Retina (tissue), 1 donor: ENCODE data around the gene TMEM218.
"Not testable (repeated sequence)": the region's sequence is repeated elsewhere in the genome, so short reads cannot be mapped to it uniquely, and the experiment has no call there.

Experiments used
- DNase-seq: peaks from one replicate; pipeline ENCODE4 v3.0.0-alpha.2; 2016

The TMEM218 gene

GRCh38 chr11:125074511-125075241 lies 36.8 kb downstream of the TMEM218 start:
- DNase-seq = no peak

DNA sequence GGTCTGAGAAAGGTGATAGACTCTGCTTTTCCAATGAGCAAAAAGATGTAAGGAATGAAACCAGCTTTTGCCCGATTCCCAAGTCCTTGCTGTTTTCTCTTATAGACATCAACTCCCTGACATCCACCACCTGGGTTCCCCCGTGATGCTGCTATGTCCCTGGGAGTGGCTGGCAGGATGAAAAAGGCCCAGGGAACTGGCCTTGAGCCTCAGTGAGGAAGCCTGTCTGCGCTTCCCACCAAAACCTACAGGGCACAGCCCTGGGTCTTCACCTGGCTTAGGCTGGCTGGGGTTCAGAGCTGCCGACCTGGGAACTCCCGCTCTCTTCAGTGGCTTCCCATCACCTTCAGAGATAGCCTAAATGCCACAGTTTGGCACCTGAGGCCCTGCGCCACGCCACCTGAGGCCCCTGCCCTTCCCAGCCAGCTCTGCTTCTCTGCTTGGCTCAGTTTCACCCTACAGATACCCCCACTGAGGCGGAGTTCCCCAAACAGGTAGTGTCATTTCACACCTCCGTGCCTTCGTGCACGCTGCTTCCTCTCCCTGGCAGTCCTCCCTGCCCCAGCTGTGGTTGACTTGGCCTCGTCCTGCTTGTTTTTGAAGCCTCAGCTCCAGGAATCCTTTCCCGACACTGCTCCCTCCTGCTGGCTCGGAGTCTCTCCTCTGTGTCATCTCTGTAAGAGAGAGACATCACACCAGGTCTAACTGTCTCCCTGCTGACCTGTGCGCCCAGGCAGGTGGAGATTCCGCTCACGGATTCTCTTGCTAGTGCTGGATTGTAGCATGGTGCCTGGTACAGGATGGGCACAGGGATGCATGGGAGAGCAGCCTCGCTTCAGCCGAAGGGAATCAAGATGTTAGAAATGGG lies 37.6 kb downstream of the TMEM218 start:
- DNase-seq = no peak

DNA sequence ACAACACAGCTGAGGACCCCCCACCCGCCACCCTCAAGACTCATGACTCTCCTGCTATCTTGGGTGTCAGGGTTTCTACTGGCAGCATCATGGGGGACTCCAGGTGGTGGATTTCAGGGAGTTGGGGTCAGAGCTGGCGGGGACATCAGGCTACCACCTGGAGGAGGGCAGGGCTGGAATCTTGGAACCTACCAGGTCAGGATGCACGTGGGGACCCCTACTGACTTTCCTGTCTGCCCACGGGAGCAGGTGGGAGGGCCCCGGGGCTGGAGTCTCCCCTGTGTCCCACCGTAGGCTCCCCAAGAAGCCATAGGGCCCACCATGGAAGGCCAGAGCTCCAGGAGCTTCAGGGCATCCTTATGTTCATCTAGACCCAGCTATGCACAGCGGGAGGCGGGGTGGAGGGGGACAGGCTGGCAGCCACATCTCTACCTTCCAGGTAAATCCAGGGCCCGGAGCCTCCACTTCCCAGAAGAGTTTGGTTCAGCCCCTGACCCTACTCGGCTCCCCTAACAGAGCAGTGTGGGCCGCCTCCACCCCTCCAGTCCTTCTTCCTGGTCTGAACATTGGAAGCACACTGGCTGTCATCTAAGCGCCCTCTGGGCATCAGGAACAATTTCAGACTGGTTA lies 38.4 kb downstream of the TMEM218 start:
- DNase-seq = no peak

DNA sequence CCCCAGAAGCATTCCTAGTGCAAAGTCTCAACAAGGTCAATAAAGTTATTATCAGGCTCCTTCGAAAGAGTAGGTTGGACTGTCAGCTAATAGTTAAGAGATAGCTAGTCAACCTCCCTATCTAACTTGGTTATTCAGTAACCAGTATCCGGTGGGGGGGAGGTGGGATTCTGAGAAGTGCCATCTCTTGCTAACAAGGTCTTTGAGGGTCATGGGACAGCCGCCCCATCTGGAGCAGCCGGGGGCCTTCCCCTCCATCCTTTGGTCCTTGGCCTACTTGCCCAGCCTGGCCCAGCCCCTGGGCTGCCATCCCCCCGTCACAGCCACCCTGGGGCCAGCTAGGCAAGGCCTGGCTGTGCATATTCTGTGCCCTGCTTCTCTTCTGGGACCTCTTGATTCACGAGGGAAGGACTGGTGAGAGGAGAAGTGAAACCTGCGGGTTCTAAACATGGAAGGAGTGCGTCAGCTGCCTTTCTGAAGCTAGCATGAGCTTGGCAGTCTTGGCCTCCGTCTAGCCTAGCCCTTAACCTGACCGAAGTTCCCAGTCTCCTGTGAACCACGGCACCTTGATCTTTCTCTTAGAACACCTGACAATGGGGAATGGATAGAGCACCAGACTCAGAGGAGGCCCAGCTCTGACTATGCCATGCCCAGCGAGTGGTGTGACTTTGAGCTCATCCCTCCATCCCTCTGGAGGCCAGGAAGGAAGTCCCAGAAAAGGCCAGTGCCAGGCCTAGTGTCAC lies 39.0 kb downstream of the TMEM218 start:
- DNase-seq = no peak

DNA sequence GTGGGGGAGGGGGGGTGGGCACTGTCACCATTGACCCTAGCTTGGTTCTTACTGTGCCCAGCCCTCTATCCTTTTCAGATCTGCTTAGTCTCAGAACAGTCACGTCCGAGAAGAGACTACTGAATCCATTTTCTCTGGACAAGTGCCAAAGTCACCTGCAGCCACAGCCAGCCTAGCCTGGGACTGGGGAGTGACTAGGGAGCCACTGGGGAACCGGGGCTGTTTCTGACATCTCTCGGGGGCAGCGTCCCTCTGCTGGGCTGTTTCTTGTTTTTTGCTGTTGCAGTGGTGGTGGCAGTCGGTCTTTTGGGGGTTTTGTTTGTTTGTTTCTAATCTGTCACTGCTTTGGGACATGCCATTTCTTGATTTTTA lies 39.6 kb downstream of the TMEM218 start:
- no peak for DNase-seq

DNA sequence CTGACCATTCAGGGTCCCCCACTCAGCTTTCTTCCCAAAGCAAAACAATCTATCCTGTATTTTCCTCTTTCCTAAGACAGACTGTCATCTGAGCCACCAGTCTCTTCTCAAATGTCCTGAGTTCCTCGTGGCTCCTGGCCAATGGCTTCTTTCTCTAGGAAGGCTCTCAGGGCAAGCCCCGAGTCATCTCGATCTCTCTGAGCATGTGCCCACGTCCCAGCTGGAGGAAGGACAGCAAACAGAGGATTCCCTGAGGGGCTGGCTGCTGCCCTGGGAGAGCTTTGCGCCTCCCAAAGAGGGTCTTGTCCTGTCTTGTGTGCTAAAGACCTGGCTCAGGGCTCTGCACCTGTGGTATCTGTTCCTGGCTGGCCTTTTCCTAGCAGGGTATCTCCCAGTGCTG lies 40.0 kb downstream of the TMEM218 start:
- DNase-seq = no peak

- DNase-seq = no peak
These were observed 40.6 kb downstream of the TMEM218 start for GRCh38 chr11:125070699-125071254.

- DNase-seq = no peak
These were observed 41.6 kb downstream of the TMEM218 start for GRCh38 chr11:125069796-125070195.

DNA sequence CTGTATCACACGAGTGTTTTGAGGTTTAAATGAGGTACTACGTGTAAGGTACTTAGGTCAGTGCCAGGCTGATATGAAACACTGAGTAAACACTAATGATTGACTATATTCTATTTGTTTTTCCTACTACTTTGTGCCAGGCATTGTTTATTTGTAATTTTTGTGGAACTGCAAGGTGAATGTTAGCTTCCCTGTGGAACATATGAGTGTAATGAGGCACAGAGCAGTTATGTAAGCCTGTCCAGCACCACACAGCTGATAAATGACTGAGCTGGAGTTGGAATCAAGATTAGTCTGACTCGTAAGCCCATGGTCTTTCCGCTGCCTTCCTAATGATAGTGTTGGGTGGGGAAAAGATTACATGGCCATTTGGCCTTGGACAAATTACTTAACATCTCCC lies 42.4 kb downstream of the TMEM218 start:
- DNase-seq = no peak

- no peak for DNase-seq
These were observed 43.1 kb downstream of the TMEM218 start for GRCh38 chr11:125068368-125068767.

DNA sequence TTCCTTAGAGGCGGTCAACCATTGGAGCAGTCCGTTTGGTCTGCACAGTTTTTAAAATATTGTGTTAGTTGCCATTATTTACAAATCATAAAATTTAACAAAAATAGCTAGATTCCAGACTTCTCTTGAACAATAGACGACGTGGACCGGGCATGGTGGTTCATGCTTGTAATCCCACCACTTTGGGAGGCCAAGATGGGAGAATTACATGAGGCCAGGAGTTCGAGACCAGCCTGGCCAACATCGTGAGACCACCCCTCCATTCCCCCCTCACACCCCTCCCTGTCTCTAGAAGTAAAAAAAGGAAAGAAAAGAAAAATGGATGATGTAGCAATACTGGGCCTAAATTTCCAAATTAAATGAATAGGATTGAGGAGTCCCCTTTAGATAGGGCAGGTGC lies 47.4 kb downstream of the TMEM218 start:
- no peak for DNase-seq

DNA sequence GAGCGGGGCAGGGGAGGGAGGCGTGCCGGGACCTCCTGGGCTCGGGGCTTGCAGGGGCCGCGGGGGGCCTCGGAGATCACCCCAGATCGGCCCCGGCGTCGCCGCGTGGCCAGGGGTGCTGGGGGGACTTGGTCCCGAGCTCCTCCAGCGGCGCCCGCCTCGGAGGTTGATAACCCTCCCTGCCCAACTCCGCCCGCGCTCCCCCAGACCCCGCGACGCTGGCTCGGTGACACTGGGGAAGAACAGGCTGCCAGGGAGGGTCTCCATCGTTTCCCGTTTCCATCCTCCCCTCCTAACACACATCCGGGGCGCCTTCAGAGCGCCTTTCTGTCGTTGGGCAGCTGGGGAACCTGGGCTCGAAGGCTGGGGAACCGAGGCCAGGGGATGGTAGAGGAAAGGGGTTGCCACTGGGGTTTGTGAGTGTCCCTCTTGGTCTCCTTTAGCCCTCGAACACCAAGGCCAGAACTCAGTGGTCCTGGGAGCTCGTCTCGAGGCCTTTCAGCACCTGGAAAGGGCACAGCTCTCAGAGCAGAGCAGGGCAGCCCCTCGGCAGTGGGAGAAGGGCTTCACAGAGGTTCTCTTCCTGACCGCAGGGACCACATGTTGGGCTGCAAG lies 47.9 kb downstream of the TMEM218 start:
- DNase-seq = peak; percentile 49

DNA sequence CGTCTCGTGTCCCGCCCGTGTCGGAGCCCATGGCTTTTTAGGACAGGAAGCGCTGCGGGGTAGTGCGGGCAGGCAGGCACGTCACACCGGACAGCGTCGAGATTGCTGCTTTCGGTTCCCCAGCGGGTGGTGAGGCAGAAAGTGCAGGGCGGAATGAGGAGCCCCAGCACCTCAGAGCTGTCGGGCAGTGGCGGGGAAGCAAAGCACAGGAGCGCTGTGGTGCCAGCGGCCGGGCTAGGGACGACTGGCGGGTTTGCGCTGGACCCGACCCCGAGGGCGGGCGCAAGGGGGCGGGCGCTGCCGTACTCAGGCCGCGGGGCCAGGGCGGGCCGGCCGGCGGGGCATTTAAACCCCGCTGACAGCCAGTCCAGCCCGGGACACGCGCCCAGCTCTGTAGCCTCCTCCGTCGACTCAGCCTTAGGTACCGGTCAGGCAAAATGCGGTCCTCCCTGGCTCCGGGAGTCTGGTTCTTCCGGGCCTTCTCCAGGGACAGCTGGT lies 48.4 kb downstream of the TMEM218 start, which contains the start of gene SLC37A2:
Gene SLC37A2, plus strand, starts transcription at position 375 of the 498 bp plus-strand sequence. Its CDS starts 63 bp downstream, at position 438.
- peak; percentile 80 for DNase-seq

- DNase-seq = no peak
These were observed 49.1 kb downstream of the TMEM218 start for GRCh38 chr11:125062218-125062930.

GRCh38 chr11:125061281-125061680 lies 50.1 kb downstream of the TMEM218 start:
- no peak for DNase-seq

GRCh38 chr11:125057693-125058016 lies 53.8 kb downstream of the TMEM218 start:
- no peak for DNase-seq

DNA sequence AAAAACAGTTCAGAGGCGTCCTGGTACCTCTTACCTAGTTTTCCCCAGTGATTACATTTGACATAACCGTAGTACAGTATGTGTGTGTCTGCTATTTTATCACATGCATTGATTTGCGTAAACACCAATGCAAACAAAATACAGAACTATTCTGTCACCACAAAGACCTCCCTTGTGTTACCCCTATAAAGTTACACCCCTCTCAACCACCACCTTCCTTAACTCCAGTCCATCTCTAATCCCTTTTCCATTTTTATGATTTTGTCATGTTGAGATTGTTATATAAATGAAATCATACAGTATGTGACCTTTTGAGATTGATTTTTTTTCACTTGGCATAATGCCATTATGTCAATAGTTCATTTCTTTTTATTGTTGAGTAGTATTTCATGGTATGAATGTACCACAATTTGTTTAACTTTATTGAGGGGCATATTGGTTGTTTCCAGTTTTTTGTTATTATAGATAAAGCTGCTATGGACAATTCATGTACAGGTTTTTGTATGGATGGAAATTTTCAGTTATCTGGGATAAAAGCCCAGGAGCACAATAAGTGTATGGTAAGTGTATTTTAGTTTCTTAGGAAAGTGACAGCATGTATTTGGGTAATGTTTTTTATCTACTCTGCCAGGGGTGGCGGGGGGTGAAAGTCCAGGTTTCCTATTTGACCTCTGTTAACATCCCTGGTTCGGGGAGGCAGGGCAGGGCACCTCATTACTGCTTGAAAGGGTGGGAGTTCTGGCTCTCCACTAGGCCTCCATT lies 54.3 kb downstream of the TMEM218 start:
- no peak for DNase-seq

- not testable (repeated sequence) for DNase-seq
These were observed 55.3 kb downstream of the TMEM218 start for GRCh38 chr11:125056111-125056510.

DNA sequence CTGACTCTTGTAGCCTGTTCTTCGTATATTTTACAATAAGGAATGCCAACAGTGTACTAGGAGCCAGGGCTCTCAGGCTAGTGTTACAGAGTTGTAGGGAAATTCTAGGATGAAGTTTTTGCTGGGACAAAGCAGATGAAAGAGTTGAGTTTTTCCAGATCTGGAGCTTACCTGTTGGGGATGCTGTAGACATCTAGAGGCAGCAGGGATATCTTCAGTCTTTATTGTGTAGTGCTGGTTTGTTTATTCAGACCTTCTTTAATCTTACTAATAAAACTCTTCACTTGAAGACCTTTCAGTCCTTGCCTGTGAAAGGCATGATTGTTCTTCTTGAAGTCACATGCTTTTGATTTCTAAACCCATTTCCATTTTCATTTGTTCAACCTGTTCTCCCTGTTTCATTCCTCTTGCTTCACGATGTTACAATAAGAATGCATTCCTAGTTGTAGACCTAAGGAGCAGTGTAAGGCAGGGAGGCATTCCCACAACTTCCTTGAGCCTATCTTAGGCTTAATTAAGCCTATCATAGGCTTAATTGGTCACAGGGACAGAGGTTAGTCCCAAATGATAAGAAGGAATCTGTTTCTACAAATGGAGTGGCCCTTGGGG lies 56.2 kb downstream of the TMEM218 start:
- DNase-seq = no peak

DNA sequence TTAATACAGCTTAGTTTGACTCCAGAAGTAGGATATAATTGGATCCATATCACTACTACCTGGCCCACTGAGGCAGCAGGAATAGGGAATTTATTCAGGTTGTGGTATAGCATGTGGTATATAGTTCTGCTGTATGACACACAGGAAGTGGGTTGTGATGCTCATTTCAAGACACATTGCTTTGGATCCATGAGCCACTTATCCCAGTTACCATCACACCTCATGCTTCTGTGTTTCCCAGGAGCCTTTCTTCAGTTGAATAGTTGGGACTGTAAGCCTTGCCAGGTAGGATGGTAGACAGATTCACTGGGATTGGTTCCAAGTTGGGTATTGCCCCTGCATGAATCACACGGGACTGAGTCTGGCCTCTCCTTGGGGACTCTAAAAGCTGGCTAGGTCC lies 58.3 kb downstream of the TMEM218 start:
- no peak for DNase-seq
